K562 (cell line): ENCODE data around the gene TRMU. TPM values are rescaled to one million over a fixed set of nuclear protein-coding genes. Genes with fewer than 3 reads are reported as not detected.

ENCODE experiments used
- CXXC5 ChIP-seq: fragments of 250-450 bp; sonication (Bioruptor Pico); IDR thresholded peaks from 2 replicates; pipeline ENCODE4 v1.8.0; 2022; ENCODE audit warnings: inconsistent platforms, mild to moderate bottlenecking, moderate library complexity
- ESRRA ChIP-seq: fragments of 450-650 bp; IDR thresholded peaks from 2 replicates; pipeline ENCODE4 v1.6.1; 2014; ENCODE audit warnings: low read depth, mild to moderate bottlenecking, moderate library complexity, borderline replicate concordance
- FUS ChIP-seq: fragments of 200-400 bp; formaldehyde crosslinking; optimal IDR thresholded peaks from 2 replicates; pipeline ENCODE3; 2017; ENCODE audit warnings: low read depth, low read length
- HMGN3 ChIP-seq: IDR thresholded peaks from 2 replicates; pipeline ENCODE4 v1.6.1; 2011; ENCODE audit warnings: borderline replicate concordance, low read depth, mild to moderate bottlenecking, mixed read lengths, low read length; ENCODE audit not compliant: insufficient read length; ENCODE audit errors: extremely low read depth
- JUND ChIP-seq, 2 experiments: IDR thresholded peaks; 2 replicates in 1 of 2; 3 replicates in 1 of 2; pipeline ENCODE4 v1.6.1; 2011; ENCODE audit warnings: borderline replicate concordance in 2 of 2, low read depth in 2 of 2, low read length in 2 of 2, improper control_type of control experiment in 1 of 2, missing biosample characterization in 1 of 2, missing genetic modification characterization in 1 of 2, missing genetic modification reagents in 1 of 2
- KAT2B ChIP-seq: IDR thresholded peaks from one replicate; pipeline ENCODE4 v1.6.1; 2012; ENCODE audit warnings: low read depth, mild to moderate bottlenecking, control low read depth, inconsistent platforms, low read length, moderate library complexity
- MTA3 ChIP-seq: fragments of 450-650 bp; formaldehyde crosslinking; IDR thresholded peaks from 2 replicates; pipeline ENCODE4 v1.6.1; 2017; ENCODE audit warnings: mild to moderate bottlenecking, borderline replicate concordance
- NR2C2 ChIP-seq, 2 experiments: fragments of 200-800 bp in 1 of 2; sonication (Bioruptor generic) in 1 of 2; sonication (generic) in 1 of 2; formaldehyde crosslinking in 1 of 2; IDR thresholded peaks; 2 replicates each; pipeline versions ENCODE4 v1.6.1 to v1.8.0; 2016 to 2022; ENCODE audit warnings: mild to moderate bottlenecking in 1 of 2, missing compliant biosample characterization in 1 of 2, missing genetic modification characterization in 1 of 2, missing genetic modification reagents in 1 of 2
- RAD21 ChIP-seq, 2 experiments: fragments of 250-450 bp in 1 of 2; fragments of 450-650 bp in 1 of 2; sonication (Bioruptor Pico) in 1 of 2; formaldehyde crosslinking in 1 of 2; IDR thresholded peaks in 1 of 2; conservative IDR thresholded peaks in 1 of 2; 2 replicates each; pipeline versions ENCODE4 v1.4.0 to v1.8.0; 2020 to 2022; ENCODE audit warnings: mild to moderate bottlenecking in 2 of 2, moderate library complexity in 1 of 2
- RBFOX2 ChIP-seq: fragments of 200-400 bp; formaldehyde crosslinking; IDR thresholded peaks from 2 replicates; pipeline ENCODE4 v1.6.1; 2017; ENCODE audit warnings: low read depth, mild to moderate bottlenecking, low read length, moderate library complexity
- RBM22 ChIP-seq: fragments of 200-400 bp; formaldehyde crosslinking; IDR thresholded peaks from 2 replicates; pipeline ENCODE4 v1.6.1; 2018; ENCODE audit warnings: low read length, low read depth; ENCODE audit not compliant: poor library complexity, severe bottlenecking
- SRSF9 ChIP-seq: fragments of 200-400 bp; formaldehyde crosslinking; IDR thresholded peaks from 2 replicates; pipeline ENCODE4 v1.6.1; 2017; ENCODE audit warnings: low read depth, low read length, borderline replicate concordance
- TAF9B ChIP-seq: fragments of 450-650 bp; IDR thresholded peaks from 2 replicates; pipeline ENCODE4 v1.6.1; 2018; ENCODE audit warnings: mild to moderate bottlenecking; ENCODE audit not compliant: partially characterized antibody
- U2AF1 ChIP-seq: fragments of 200-400 bp; formaldehyde crosslinking; optimal IDR thresholded peaks from 2 replicates; pipeline ENCODE3; 2017; ENCODE audit warnings: mild to moderate bottlenecking, low read depth, low read length, moderate library complexity
- ZBTB11 ChIP-seq, 3 experiments: fragments of 200-800 bp in 1 of 3; fragments of 250-450 bp in 1 of 3; fragments of 450-650 bp in 1 of 3; sonication (Bioruptor Pico) in 1 of 3; sonication (Bioruptor generic) in 1 of 3; formaldehyde crosslinking in 1 of 3; IDR thresholded peaks; 2 replicates each; pipeline versions ENCODE4 v1.6.1 to v1.8.0; 2016 to 2022; ENCODE audit warnings: mild to moderate bottlenecking in 2 of 3, missing genetic modification characterization in 2 of 3, missing compliant biosample characterization in 1 of 3, moderate library complexity in 1 of 3
- ZFX ChIP-seq: sonication (generic); formaldehyde crosslinking; IDR thresholded peaks from 2 replicates; pipeline ENCODE4 v1.8.0; 2022; ENCODE audit warnings: mild to moderate bottlenecking, missing genetic modification reagents, moderate library complexity
- ZNF75A ChIP-seq: fragments of 450-650 bp; formaldehyde crosslinking; IDR thresholded peaks from 2 replicates; pipeline ENCODE4 v1.4.0; 2020; ENCODE audit warnings: mild to moderate bottlenecking
- polyA plus RNA-seq, 8 experiments: library from polyadenylated mRNA; depleted of rRNA in 4 of 8; stranded (reverse) in 5 of 8; unstranded in 3 of 8; fragments of >200 nt; fragmentation: Nextera tagmentation in 2 of 8; fragmentation: Illumina TruSeq in 1 of 8; extraction: Ambion mirVana in 2 of 8; extraction: Trizol in 1 of 8; gene quantifications; 2 replicates each; pipeline versions ENCODE4 v1.2.1 to v1.2.3, GENCODE V29; 2011 to 2014; ENCODE audit warnings: inconsistent platforms in 1 of 8, missing spikeins in 1 of 8
- total RNA-seq, 7 experiments: library from RNA; depleted of rRNA in 6 of 7; stranded (reverse); fragments of >200 nt in 6 of 7; fragmentation: Illumina TruSeq in 2 of 7; extraction: Trizol in 2 of 7; gene quantifications; 2 replicates each; pipeline versions ENCODE4 v1.2.1 to v1.2.3, GENCODE V29; 2011 to 2021; ENCODE audit warnings: low replicate concordance in 1 of 7
- TF ChIP-seq, protein P1 (sequence below), 2 experiments: IDR thresholded peaks; 2 replicates each; pipeline ENCODE4 v1.6.1; 2011; ENCODE audit warnings: borderline replicate concordance in 1 of 2, control low read depth in 1 of 2, low read depth in 1 of 2, low read length in 1 of 2, mild to moderate bottlenecking in 1 of 2, mixed read lengths in 1 of 2, moderate library complexity in 1 of 2; ENCODE audit not compliant: insufficient read depth in 1 of 2, insufficient read length in 1 of 2, poor library complexity in 1 of 2, severe bottlenecking in 1 of 2; ENCODE audit errors: extremely low read depth in 1 of 2

The TRMU gene
- total and polyA plus RNA-seq, 9 of the 15 experiments (the other 6 are each of a cell fraction or from before 2014, with no cell fraction given), result 2.3 to 49.9 (median 35.3) TPM

DNA sequence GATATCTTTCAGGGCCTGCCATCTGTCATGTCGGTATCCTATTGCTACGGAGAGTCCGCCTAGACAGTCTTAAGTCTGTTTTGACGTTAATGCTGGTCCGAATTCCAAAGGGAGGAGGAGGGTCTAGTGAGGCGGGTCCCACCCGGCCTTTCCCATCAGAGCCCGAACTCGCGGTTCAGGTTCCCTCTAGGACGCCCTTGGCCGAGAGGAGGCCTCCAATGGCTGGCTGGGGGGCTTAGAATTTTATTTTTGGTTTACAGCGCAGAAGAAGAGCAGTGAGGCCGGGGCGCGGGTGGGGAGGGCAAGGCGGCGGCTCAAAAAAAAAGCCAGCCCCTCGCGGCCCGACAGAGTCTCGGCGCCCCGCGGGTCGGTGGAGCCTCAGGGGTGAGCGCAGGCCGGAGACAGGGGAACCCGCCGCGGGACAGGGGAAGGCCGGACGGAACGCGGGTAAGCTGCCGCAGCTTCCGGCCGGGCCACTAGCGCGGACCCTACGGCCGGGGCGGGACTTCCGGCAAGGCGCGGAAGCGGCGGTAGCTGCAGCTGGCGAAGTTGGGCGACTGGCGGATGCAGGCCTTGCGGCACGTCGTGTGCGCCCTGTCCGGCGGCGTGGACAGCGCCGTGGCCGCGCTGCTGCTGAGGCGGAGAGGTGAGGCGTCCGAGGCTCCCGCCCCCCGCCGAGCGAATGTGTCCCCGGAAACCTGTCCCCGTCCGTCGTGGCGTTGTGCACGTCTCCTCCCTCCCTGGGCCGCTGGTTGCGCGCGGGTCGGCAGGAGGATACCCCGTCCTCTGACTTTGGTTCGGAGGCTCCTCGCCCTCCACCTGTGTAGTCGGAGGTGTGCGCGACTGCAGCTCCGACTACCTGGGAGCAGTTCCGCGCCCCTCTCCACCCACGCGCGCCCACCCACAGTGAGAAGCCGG is at the start of gene TRMU (continued):
- TF ChIP-seq U2AF1, result peak; percentile 59
- peak; percentile 60; the same call in 1 of the 2 replicates for TF ChIP-seq MTA3
- peak; percentile 90 for TF ChIP-seq RBFOX2
- TF ChIP-seq ZFX, result peak; percentile 92
- TF ChIP-seq SRSF9, result no peak
- no peak for TF ChIP-seq NR2C2 (CRISPR knock-in tag; IDR thresholded peaks at IDR 0.05)
- peak; percentile 58 for TF ChIP-seq NR2C2 (tag; IDR thresholded peaks at IDR 0.05)
- TF ChIP-seq, protein P1, sequence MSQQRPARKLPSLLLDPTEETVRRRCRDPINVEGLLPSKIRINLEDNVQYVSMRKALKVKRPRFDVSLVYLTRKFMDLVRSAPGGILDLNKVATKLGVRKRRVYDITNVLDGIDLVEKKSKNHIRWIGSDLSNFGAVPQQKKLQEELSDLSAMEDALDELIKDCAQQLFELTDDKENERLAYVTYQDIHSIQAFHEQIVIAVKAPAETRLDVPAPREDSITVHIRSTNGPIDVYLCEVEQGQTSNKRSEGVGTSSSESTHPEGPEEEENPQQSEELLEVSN (IDR thresholded peaks at IDR 0.05; ENCODE audit: borderline replicate concordance in 1 of 2, extremely low read depth in 1 of 2, insufficient read depth in 1 of 2, insufficient read length in 1 of 2, low read depth in 1 of 2, low read length in 1 of 2, poor library complexity in 1 of 2, severe bottlenecking in 1 of 2), result peak; percentile 49 to 62
- peak; percentile 71 for TF ChIP-seq TAF9B
- peak; percentile 92 to 99 (median 97) for TF ChIP-seq ZBTB11 (CRISPR knock-in tag; IDR thresholded peaks at IDR 0.05)
- peak; percentile 57 for TF ChIP-seq HMGN3
- peak; percentile 62 for TF ChIP-seq FUS
- no peak for TF ChIP-seq ZNF75A (CRISPR knock-in tag)
- peak; percentile 95 for TF ChIP-seq CXXC5 (CRISPR knock-in tag)
- TF ChIP-seq RBM22, result peak; percentile 74
- TF ChIP-seq ESRRA, result peak; percentile 68
- peak; percentile 49; the same call in 1 of the 2 replicates for TF ChIP-seq JUND (IDR thresholded peaks at IDR 0.05; ENCODE audit: borderline replicate concordance, low read depth, low read length)
- no peak; the same call in 2 of the 3 replicates for TF ChIP-seq JUND (tag; IDR thresholded peaks at IDR 0.05; ENCODE audit: borderline replicate concordance, low read depth, low read length)
- TF ChIP-seq RAD21 (CRISPR knock-in tag; conservative IDR thresholded peaks at IDR 0.05 in 1 of 2, IDR thresholded peaks at IDR 0.05 in 1 of 2), result no peak
- TF ChIP-seq KAT2B, result no peak
